Neural cell (in vitro differentiated cells): ENCODE measurements around the gene APOBEC3F. TPM values are rescaled to one million over a fixed set of nuclear protein-coding genes. Genes with fewer than 3 reads are reported as not detected.

Experiments used
- H2AFZ ChIP-seq: fragments of 200-600, 300-800 bp; sonication (generic), shearing (Covaris generic); 2 replicates; pipeline ENCODE4 v1.6.0; 2014; ENCODE audit warnings: low read depth, mild to moderate bottlenecking, antibody characterized with exemption, low read length, moderate library complexity
- H3F3A ChIP-seq: fragments of 200-600 bp; shearing (Covaris generic); 2 replicates; pipeline ENCODE4 v1.6.1; 2016; ENCODE audit warnings: mild to moderate bottlenecking, moderate library complexity, mixed read lengths, antibody characterized with exemption, low read length; ENCODE audit not compliant: insufficient read depth, poor library complexity, severe bottlenecking
- H3K27ac ChIP-seq: fragments of 200-600, 300-800 bp; sonication (generic), shearing (Covaris generic); 2 replicates; pipeline ENCODE4 v1.5.1; 2014; ENCODE audit warnings: mild to moderate bottlenecking, low read length, moderate library complexity
- H3K27me3 ChIP-seq: fragments of 300-800, 200-600 bp; sonication (generic), shearing (Covaris generic); 2 replicates; pipeline ENCODE4 v1.6.0; 2014; ENCODE audit warnings: mild to moderate bottlenecking, low read depth, low read length, moderate library complexity; ENCODE audit not compliant: insufficient read depth
- H3K36me3 ChIP-seq: fragments of 300-800, 200-600 bp; sonication (generic), shearing (Covaris generic); 2 replicates; pipeline ENCODE4 v1.5.1; 2014; ENCODE audit warnings: mild to moderate bottlenecking, antibody characterized with exemption, low read length, moderate library complexity; ENCODE audit not compliant: insufficient read depth
- H3K4me2 ChIP-seq: fragments of 300-800, 200-600 bp; sonication (generic), shearing (Covaris generic); 2 replicates; pipeline ENCODE4 v1.6.0; 2014; ENCODE audit warnings: mild to moderate bottlenecking, low read length
- H3K4me3 ChIP-seq: fragments of 300-800, 200-600 bp; sonication (generic), shearing (Covaris generic); 2 replicates; pipeline ENCODE4 v1.5.1; 2014; ENCODE audit warnings: mild to moderate bottlenecking, low read length, moderate library complexity
- H3K79me2 ChIP-seq: fragments of 200-600 bp; shearing (Covaris generic); replicated peaks from 2 replicates; pipeline ENCODE4 v1.6.0; 2014; ENCODE audit warnings: mild to moderate bottlenecking, low read length, moderate library complexity; ENCODE audit not compliant: insufficient read depth
- H3K9ac ChIP-seq: fragments of 300-800, 200-600 bp; sonication (generic), shearing (Covaris generic); 2 replicates; pipeline ENCODE4 v1.6.1; 2016; ENCODE audit warnings: mild to moderate bottlenecking, low read length, mixed read lengths
- H3K9me2 ChIP-seq: fragments of 200-600 bp; shearing (Covaris generic); 2 replicates; pipeline ENCODE4 v1.6.1; 2016; ENCODE audit warnings: mild to moderate bottlenecking, low read length, mixed read lengths; ENCODE audit not compliant: insufficient read depth
- H3K9me3 ChIP-seq: fragments of 200-600, 300-800 bp; sonication (generic), shearing (Covaris generic); 2 replicates; pipeline ENCODE4 v1.6.1; 2016; ENCODE audit warnings: mild to moderate bottlenecking, mixed run types, low read length, moderate library complexity, mixed read lengths
- H4K20me1 ChIP-seq: fragments of 200-600 bp; shearing (Covaris generic); 2 replicates; pipeline ENCODE4 v1.6.1; 2016; ENCODE audit warnings: mild to moderate bottlenecking, mixed run types; ENCODE audit not compliant: insufficient read depth
- EP300 ChIP-seq: fragments of 450-650 bp; conservative IDR thresholded peaks from 2 replicates; pipeline ENCODE4 v1.6.1; 2014; ENCODE audit warnings: antibody characterized with exemption, mild to moderate bottlenecking, moderate library complexity; ENCODE audit not compliant: poor library complexity, severe bottlenecking
- EZH2 ChIP-seq: fragments of 200-600, 300-800 bp; shearing (Covaris generic), sonication (generic); IDR thresholded peaks from 2 replicates; pipeline ENCODE4 v1.6.1; 2014; ENCODE audit warnings: antibody characterized with exemption, low read length, borderline replicate concordance, mild to moderate bottlenecking; ENCODE audit not compliant: insufficient read depth, poor library complexity, severe bottlenecking
- MXI1 ChIP-seq: fragments of 450-650 bp; conservative IDR thresholded peaks from 2 replicates; pipeline ENCODE4 v1.6.1; 2014; ENCODE audit warnings: antibody characterized with exemption, mild to moderate bottlenecking; ENCODE audit not compliant: poor library complexity, severe bottlenecking
- POLR2AphosphoS5 ChIP-seq: IDR thresholded peaks from 2 replicates; pipeline ENCODE4 v1.6.1; 2012
- RAD21 ChIP-seq: fragments of 450-650 bp; conservative IDR thresholded peaks from 2 replicates; pipeline ENCODE4 v1.6.1; 2014; ENCODE audit warnings: antibody characterized with exemption, mild to moderate bottlenecking, moderate library complexity
- REST ChIP-seq: IDR thresholded peaks from 2 replicates; pipeline ENCODE4 v1.6.1; 2012; ENCODE audit warnings: borderline replicate concordance
- SMC3 ChIP-seq: fragments of 450-650 bp; conservative IDR thresholded peaks from 2 replicates; pipeline ENCODE4 v1.6.1; 2014; ENCODE audit warnings: antibody characterized with exemption, mild to moderate bottlenecking, moderate library complexity; ENCODE audit not compliant: poor library complexity
- TAF1 ChIP-seq: IDR thresholded peaks from 2 replicates; pipeline ENCODE4 v1.6.1; 2012; ENCODE audit warnings: low read depth
- polyA plus RNA-seq: library from polyadenylated mRNA; depleted of rRNA; stranded (reverse); fragments of >200 nt; gene quantifications from 2 replicates; pipeline ENCODE4 v1.2.3, GENCODE V29; 2014
- TF ChIP-seq, protein P1 (sequence below): fragments of 450-650 bp; IDR thresholded peaks from 2 replicates; pipeline ENCODE4 v1.5.1; 2014; ENCODE audit warnings: antibody characterized with exemption, mild to moderate bottlenecking, moderate library complexity; ENCODE audit not compliant: poor library complexity, severe bottlenecking

APOBEC3F gene
- polyA plus RNA-seq, 1 donor from 2014 or later: not detected

GRCh38 chr22:39091126-39092081 is 50.7 kb downstream of the APOBEC3F start:
- no peak overlapping the region for H3K4me2 ChIP-seq
- no peaks in the 10 kb centered on the region for H4K20me1 ChIP-seq
- no peak overlapping the region for H3K27ac ChIP-seq
- H3K9me2 ChIP-seq: no peaks in the 10 kb centered on the region
- no peaks in the 10 kb centered on the region for H3F3A ChIP-seq
- no peak overlapping the region for H3K4me3 ChIP-seq
- no peaks in the 10 kb centered on the region for H3K79me2 ChIP-seq
- H3K36me3 ChIP-seq: no peaks in the 10 kb centered on the region
- no peaks in the 10 kb centered on the region for H3K9me3 ChIP-seq
- H3K27me3 ChIP-seq: no peaks in the 10 kb centered on the region
- TF ChIP-seq, protein P1, sequence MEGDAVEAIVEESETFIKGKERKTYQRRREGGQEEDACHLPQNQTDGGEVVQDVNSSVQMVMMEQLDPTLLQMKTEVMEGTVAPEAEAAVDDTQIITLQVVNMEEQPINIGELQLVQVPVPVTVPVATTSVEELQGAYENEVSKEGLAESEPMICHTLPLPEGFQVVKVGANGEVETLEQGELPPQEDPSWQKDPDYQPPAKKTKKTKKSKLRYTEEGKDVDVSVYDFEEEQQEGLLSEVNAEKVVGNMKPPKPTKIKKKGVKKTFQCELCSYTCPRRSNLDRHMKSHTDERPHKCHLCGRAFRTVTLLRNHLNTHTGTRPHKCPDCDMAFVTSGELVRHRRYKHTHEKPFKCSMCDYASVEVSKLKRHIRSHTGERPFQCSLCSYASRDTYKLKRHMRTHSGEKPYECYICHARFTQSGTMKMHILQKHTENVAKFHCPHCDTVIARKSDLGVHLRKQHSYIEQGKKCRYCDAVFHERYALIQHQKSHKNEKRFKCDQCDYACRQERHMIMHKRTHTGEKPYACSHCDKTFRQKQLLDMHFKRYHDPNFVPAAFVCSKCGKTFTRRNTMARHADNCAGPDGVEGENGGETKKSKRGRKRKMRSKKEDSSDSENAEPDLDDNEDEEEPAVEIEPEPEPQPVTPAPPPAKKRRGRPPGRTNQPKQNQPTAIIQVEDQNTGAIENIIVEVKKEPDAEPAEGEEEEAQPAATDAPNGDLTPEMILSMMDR: no peak
- TF ChIP-seq MXI1 (no peak), RAD21 (no peak), EP300 (no peak), POLR2AphosphoS5 (no peak)
- no peak overlapping the region for H2AFZ ChIP-seq
- no peak overlapping the region for H3K9ac ChIP-seq

- H3K4me3 ChIP-seq: no peak overlapping the region
- no peak overlapping the region for H3K4me2 ChIP-seq
- H3K27me3 ChIP-seq: no peaks in the 10 kb centered on the region
- H3K9me2 ChIP-seq: no peaks in the 10 kb centered on the region
- TF ChIP-seq MXI1 (no peak), REST (no peak), RAD21 (no peak), EZH2 (no peak), SMC3 (no peak), TAF1 (no peak), EP300 (no peak), POLR2AphosphoS5 (no peak)
- TF ChIP-seq, protein P1: no peak
- no peak overlapping the region for H2AFZ ChIP-seq
- H3K27ac ChIP-seq: no peak overlapping the region
- H3K9ac ChIP-seq: no peak overlapping the region
- no peaks in the 10 kb centered on the region for H3K36me3 ChIP-seq
- no peaks in the 10 kb centered on the region for H3K79me2 ChIP-seq
- no peaks in the 10 kb centered on the region for H3K9me3 ChIP-seq
- H3F3A ChIP-seq: no peaks in the 10 kb centered on the region
- no peaks in the 10 kb centered on the region for H4K20me1 ChIP-seq
Observed at GRCh38 chr22:39092111-39092862, 51.6 kb downstream of the APOBEC3F start.
